Kidney epithelial cell (primary cell): ENCODE data around the gene TEX101. TPM values are rescaled to one million over a fixed set of nuclear protein-coding genes. Genes with fewer than 3 reads are reported as not detected.
A peak's percentile ranks its signal among the peaks of the same experiment; 100 is the strongest.

ENCODE experiments used
- DNase-seq: peaks from one replicate; pipeline ENCODE4 v3.0.0-alpha.2; 2010; ENCODE audit warnings: low read depth
- H3K27me3 ChIP-seq: 2 replicates; pipeline ENCODE4 v1.6.0; 2011; ENCODE audit warnings: low read length; ENCODE audit not compliant: control insufficient read depth, insufficient read depth
- H3K36me3 ChIP-seq: 2 replicates; pipeline ENCODE4 v1.5.1; 2011; ENCODE audit warnings: low read length; ENCODE audit not compliant: control insufficient read depth, insufficient read depth
- H3K4me3 ChIP-seq: 2 replicates; pipeline ENCODE4 v1.5.1; 2011; ENCODE audit warnings: low read depth, mild to moderate bottlenecking, control low read depth, low read length
- CTCF ChIP-seq: IDR thresholded peaks from 2 replicates; pipeline ENCODE4 v1.5.1; 2011; ENCODE audit warnings: mild to moderate bottlenecking, moderate library complexity, low read length, control low read depth, inconsistent platforms; ENCODE audit not compliant: insufficient read depth, poor library complexity, severe bottlenecking
- total RNA-seq: library from RNA; depleted of rRNA; stranded (reverse); fragments of >200 nt; gene quantifications from 2 replicates; pipeline ENCODE4 v1.2.3, GENCODE V29; 2015

The TEX101 gene
- total RNA-seq, 1 donor from 2014 or later = not detected

- TF ChIP-seq CTCF = no peak
Measured at GRCh38 chr19:43445426-43445825, 30.7 kb downstream of the TEX101 start.

GRCh38 chr19:43446746-43447489, 32.2 kb downstream of the TEX101 start:
- Histone ChIP-seq H3K27me3 (no peaks in the 10 kb centered on the region), H3K4me3 (no peak overlapping the region)
- no peak for DNase-seq

More at GRCh38 chr19:43445426-43445825, 30.7 kb downstream of the TEX101 start:
- no peaks in the 10 kb centered on the region for H3K36me3 ChIP-seq
- H3K27me3 ChIP-seq = no peaks in the 10 kb centered on the region
- no peak overlapping the region for H3K4me3 ChIP-seq
- no peak for DNase-seq

GRCh38 chr19:43447655-43448054, 33.0 kb downstream of the TEX101 start:
- Histone ChIP-seq H3K27me3 (no peaks in the 10 kb centered on the region), H3K4me3 (no peak overlapping the region), H3K36me3 (no peaks in the 10 kb centered on the region)
- TF ChIP-seq CTCF = no peak
- no peak for DNase-seq

More at GRCh38 chr19:43446746-43447489, 32.2 kb downstream of the TEX101 start:
- H3K36me3 ChIP-seq = no peaks in the 10 kb centered on the region
- peak; percentile 87 for TF ChIP-seq CTCF

- Histone ChIP-seq H3K27me3 (no peaks in the 10 kb centered on the region), H3K4me3 (no peak overlapping the region), H3K36me3 (no peaks in the 10 kb centered on the region)
- DNase-seq = no peak
- TF ChIP-seq CTCF = no peak
Measured at GRCh38 chr19:43450545-43450997, 35.9 kb downstream of the TEX101 start.

GRCh38 chr19:43452582-43452981, 37.9 kb downstream of the TEX101 start:
- Histone ChIP-seq H3K4me3 (no peak overlapping the region), H3K36me3 (no peaks in the 10 kb centered on the region), H3K27me3 (no peaks in the 10 kb centered on the region)
- DNase-seq = no peak
- no peak for TF ChIP-seq CTCF

GRCh38 chr19:43454031-43454430, 39.3 kb downstream of the TEX101 start:
- H3K4me3 ChIP-seq = no peak overlapping the region
- no peak for DNase-seq
- H3K36me3 ChIP-seq = no peaks in the 10 kb centered on the region
- no peak for TF ChIP-seq CTCF
- H3K27me3 ChIP-seq = no peaks in the 10 kb centered on the region
